HL-60 (cell line): Measurements from ENCODE around the gene SPDYE1.
"Not testable (repeated sequence)": the region's sequence is repeated elsewhere in the genome, so short reads cannot be mapped to it uniquely, and the experiment has no call there.

Source experiments
- CTCF ChIP-seq: IDR thresholded peaks from one replicate; pipeline ENCODE4 v1.5.1; 2011; ENCODE audit warnings: low read length, control low read depth, inconsistent platforms; ENCODE audit not compliant: insufficient read depth
- GABPA ChIP-seq: IDR thresholded peaks from 2 replicates; pipeline ENCODE4 v1.6.1; 2012; ENCODE audit warnings: low read depth
- POLR2AphosphoS5 ChIP-seq: IDR thresholded peaks from 2 replicates; pipeline ENCODE4 v1.6.1; 2012; ENCODE audit warnings: low read depth
- REST ChIP-seq: IDR thresholded peaks from 2 replicates; pipeline ENCODE4 v1.6.1; 2012; ENCODE audit warnings: low read depth; ENCODE audit not compliant: insufficient replicate concordance
- SPI1 ChIP-seq: IDR thresholded peaks from 2 replicates; pipeline ENCODE4 v1.6.1; 2012; ENCODE audit warnings: low read depth, mild to moderate bottlenecking, borderline replicate concordance

GRCh38 chr7:43982848-43983247 lies 14.8 kb upstream of the SPDYE1 start:
- not testable (repeated sequence) for TF ChIP-seq POLR2AphosphoS5, CTCF, REST, GABPA, SPI1
